ENCODE results near the gene ZEB1.

ZEB1 gene

DNA sequence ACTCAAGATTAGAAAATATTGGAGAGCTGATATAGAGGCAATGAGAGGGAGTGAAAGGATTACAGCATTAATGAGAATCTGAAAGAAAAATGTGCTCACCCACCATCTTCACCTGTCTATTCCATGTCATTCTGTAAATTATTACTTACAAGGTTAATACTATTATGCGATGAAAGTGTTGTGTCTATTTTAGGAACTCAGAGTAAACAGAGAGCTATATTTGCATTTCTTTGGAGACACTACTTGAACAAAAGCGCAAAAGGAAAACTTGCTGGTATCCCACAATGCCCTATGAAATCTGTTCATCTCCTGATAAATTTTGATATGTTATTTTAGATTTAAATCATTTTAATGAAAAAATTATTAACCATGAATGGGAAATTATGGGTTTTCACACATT, 196.1 kb downstream of the ZEB1 start:
- TF ChIP-seq, protein P1, sequence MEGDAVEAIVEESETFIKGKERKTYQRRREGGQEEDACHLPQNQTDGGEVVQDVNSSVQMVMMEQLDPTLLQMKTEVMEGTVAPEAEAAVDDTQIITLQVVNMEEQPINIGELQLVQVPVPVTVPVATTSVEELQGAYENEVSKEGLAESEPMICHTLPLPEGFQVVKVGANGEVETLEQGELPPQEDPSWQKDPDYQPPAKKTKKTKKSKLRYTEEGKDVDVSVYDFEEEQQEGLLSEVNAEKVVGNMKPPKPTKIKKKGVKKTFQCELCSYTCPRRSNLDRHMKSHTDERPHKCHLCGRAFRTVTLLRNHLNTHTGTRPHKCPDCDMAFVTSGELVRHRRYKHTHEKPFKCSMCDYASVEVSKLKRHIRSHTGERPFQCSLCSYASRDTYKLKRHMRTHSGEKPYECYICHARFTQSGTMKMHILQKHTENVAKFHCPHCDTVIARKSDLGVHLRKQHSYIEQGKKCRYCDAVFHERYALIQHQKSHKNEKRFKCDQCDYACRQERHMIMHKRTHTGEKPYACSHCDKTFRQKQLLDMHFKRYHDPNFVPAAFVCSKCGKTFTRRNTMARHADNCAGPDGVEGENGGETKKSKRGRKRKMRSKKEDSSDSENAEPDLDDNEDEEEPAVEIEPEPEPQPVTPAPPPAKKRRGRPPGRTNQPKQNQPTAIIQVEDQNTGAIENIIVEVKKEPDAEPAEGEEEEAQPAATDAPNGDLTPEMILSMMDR (IDR thresholded peaks at IDR 0.05; ENCODE audit: low read depth, low read length), result no peak
- no peak for DNase-seq (ENCODE audit: extremely low read depth, low read depth)

DNA sequence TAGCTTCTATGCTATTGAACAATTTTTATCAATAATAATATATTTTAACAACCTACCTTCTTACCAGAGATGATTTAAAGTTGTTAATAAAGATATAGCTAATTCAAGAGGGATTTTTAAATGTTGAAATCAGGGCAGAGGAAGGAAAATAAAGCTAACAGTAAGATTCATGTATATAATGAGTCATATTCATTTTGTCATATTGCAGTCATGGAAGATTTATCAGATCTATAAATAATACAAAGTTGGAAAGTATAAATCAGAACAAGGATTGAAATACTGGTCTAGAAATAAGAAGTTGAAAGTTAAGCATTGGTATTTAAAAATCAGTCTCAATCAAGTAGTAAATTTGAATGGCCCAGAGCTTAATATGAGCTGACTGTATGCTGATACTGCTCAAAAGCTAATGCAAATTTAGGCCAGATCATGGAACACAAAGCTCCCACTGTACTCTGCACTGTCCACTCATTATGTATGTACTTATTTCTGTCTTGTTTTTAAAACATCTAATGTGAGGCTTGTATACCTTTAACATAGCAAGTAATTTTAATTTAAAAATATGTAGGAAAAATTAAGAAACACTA, 196.9 kb downstream of the ZEB1 start:
- TF ChIP-seq, protein P1 (IDR thresholded peaks at IDR 0.05; ENCODE audit: low read depth, low read length), result no peak
- no peak for DNase-seq (ENCODE audit: extremely low read depth, low read depth)

- TF ChIP-seq, protein P1 (IDR thresholded peaks at IDR 0.05; ENCODE audit: low read depth, low read length), result no peak
- no peak for DNase-seq (ENCODE audit: extremely low read depth, low read depth)
Measured at GRCh38 chr10:31520986-31521831, 202.2 kb downstream of the ZEB1 start.

- no peak for DNase-seq (ENCODE audit: extremely low read depth, low read depth)
- TF ChIP-seq, protein P1 (IDR thresholded peaks at IDR 0.05; ENCODE audit: low read depth, low read length), result no peak
Measured at GRCh38 chr10:31522820-31523219, 203.8 kb downstream of the ZEB1 start.

DNA sequence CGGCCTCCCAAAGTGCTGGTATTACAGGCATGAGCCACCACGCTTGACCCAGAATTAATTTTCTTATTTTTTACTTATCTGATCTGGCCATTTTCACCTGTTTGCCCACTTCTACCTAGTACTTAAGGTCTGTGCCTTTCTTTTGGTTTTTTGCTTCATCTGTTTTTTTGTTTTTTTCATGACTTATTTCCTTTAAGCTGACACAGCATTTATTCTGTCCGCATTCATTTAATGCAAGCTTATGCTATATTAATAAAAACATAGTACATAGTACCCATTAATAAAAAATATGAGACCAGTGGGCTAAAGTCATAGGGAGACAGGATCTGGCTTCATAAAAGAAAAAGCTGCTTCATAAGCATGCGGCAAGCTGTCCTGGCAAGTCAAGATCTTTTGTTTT, 205.4 kb downstream of the ZEB1 start:
- TF ChIP-seq, protein P1 (IDR thresholded peaks at IDR 0.05; ENCODE audit: low read depth, low read length), result no peak
- no peak for DNase-seq (ENCODE audit: extremely low read depth, low read depth)

DNA sequence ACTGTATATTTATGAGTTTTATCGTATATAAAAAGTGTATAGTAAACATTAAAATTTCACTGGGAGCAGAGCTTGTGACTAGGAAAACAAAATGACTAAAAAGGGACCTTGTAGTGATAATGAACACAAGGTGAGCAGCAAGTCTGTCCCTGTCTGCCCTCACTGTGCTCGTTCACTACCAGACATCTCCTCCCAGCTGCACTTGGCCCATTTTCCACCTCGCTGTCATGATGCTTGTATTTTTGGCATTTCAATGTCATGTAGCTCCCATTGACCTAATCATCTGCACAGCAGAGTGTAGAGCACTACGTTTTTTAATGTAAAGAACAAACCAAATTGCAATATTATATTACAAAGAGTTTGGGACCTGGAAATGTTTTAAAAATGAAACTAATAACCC, 207.2 kb downstream of the ZEB1 start:
- no peak for DNase-seq (ENCODE audit: extremely low read depth, low read depth)
- TF ChIP-seq, protein P1 (IDR thresholded peaks at IDR 0.05; ENCODE audit: low read depth, low read length), result no peak

DNA sequence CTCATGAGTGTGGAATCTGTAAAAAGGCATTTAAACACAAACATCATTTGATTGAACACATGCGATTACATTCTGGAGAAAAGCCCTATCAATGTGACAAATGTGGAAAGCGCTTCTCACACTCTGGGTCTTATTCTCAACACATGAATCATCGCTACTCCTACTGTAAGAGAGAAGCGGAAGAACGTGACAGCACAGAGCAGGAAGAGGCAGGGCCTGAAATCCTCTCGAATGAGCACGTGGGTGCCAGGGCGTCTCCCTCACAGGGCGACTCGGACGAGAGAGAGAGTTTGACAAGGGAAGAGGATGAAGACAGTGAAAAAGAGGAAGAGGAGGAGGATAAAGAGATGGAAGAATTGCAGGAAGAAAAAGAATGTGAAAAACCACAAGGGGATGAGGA, 207.7 kb downstream of the ZEB1 start:
- TF ChIP-seq, protein P1 (IDR thresholded peaks at IDR 0.05; ENCODE audit: low read depth, low read length), result no peak
- DNase-seq (ENCODE audit: extremely low read depth, low read depth), result no peak

Measured in AG09319 (cell line).